ENCODE data around the gene ATP5MC3.

DNA sequence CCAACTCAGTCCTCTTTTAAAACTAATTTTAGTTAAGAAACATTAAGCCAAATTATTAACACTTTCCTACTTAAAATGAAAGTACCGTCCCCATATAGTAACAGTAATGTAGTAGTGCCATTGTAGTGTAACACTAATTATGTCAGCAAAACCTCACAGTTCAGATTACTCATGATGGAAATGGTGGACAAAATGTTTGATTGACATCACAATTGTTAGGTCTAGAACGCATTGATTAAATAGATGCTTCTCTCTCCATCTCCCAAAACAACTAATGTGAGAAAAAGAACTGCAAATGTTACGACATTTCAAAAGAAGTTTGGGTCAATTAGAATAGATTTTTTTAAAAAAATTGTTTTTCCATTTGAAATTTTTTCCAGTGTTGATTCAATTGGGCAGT lies 12.3 kb downstream of the ATP5MC3 start:
- TF ChIP-seq, protein P1, sequence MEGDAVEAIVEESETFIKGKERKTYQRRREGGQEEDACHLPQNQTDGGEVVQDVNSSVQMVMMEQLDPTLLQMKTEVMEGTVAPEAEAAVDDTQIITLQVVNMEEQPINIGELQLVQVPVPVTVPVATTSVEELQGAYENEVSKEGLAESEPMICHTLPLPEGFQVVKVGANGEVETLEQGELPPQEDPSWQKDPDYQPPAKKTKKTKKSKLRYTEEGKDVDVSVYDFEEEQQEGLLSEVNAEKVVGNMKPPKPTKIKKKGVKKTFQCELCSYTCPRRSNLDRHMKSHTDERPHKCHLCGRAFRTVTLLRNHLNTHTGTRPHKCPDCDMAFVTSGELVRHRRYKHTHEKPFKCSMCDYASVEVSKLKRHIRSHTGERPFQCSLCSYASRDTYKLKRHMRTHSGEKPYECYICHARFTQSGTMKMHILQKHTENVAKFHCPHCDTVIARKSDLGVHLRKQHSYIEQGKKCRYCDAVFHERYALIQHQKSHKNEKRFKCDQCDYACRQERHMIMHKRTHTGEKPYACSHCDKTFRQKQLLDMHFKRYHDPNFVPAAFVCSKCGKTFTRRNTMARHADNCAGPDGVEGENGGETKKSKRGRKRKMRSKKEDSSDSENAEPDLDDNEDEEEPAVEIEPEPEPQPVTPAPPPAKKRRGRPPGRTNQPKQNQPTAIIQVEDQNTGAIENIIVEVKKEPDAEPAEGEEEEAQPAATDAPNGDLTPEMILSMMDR (IDR thresholded peaks at IDR 0.05; ENCODE audit: low read depth, low read length) = no peak
- TF ChIP-seq MYC (IDR thresholded peaks at IDR 0.05; ENCODE audit: low read depth, low read length) = no peak

All from NB4 (cell line).